ENCODE data around the gene LIPT1. TPM values are rescaled to one million over a fixed set of nuclear protein-coding genes. Genes with fewer than 3 reads are reported as not detected.

LIPT1 gene
- total RNA-seq, 1 donor from 2014 or later: 3.4 TPM

- no peaks in the 10 kb centered on the region for H3K9me3 ChIP-seq (ENCODE audit: insufficient read depth, low read depth, low read length)
- no peak overlapping the region for H3K9ac ChIP-seq (ENCODE audit: low read length)
- H3K27ac Mint-ChIP-seq (ENCODE audit: unreplicated experiment): no peak overlapping the region
- H3K4me1 Mint-ChIP-seq (ENCODE audit: low read depth, unreplicated experiment): peaks cover 3% of the 10 kb centered on the region
- TF ChIP-seq, protein P1, sequence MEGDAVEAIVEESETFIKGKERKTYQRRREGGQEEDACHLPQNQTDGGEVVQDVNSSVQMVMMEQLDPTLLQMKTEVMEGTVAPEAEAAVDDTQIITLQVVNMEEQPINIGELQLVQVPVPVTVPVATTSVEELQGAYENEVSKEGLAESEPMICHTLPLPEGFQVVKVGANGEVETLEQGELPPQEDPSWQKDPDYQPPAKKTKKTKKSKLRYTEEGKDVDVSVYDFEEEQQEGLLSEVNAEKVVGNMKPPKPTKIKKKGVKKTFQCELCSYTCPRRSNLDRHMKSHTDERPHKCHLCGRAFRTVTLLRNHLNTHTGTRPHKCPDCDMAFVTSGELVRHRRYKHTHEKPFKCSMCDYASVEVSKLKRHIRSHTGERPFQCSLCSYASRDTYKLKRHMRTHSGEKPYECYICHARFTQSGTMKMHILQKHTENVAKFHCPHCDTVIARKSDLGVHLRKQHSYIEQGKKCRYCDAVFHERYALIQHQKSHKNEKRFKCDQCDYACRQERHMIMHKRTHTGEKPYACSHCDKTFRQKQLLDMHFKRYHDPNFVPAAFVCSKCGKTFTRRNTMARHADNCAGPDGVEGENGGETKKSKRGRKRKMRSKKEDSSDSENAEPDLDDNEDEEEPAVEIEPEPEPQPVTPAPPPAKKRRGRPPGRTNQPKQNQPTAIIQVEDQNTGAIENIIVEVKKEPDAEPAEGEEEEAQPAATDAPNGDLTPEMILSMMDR (IDR thresholded peaks at IDR 0.05; ENCODE audit: insufficient read depth, low read depth, low read length): no peak
- TF ChIP-seq EZH2 (IDR thresholded peaks at IDR 0.05; ENCODE audit: insufficient read depth, low read length): no peak
- H3K4me1 ChIP-seq (ENCODE audit: insufficient read depth, low read length): no peaks in the 10 kb centered on the region
- no peak overlapping the region for H3K4me2 ChIP-seq (ENCODE audit: low read length)
- H3K36me3 ChIP-seq (ENCODE audit: insufficient read depth, low read length): no peaks in the 10 kb centered on the region
- no peaks in the 10 kb centered on the region for H3K9me3 Mint-ChIP-seq (ENCODE audit: unreplicated experiment)
- H3K27ac ChIP-seq (ENCODE audit: low read depth, low read length): no peak overlapping the region
- FAIRE-seq (no peak), DNase-seq (ENCODE audit: low read depth) (no peak)
- H3K4me3 ChIP-seq (ENCODE audit: insufficient read depth, low read depth, low read length): no peak overlapping the region
- no peaks in the 10 kb centered on the region for H3K36me3 Mint-ChIP-seq (ENCODE audit: low read depth, unreplicated experiment)
- no peaks in the 10 kb centered on the region for H4K20me1 ChIP-seq (ENCODE audit: insufficient read depth, low read length)
- no peaks in the 10 kb centered on the region for H3K27me3 Mint-ChIP-seq (ENCODE audit: low read depth, unreplicated experiment)
- H2AFZ ChIP-seq (ENCODE audit: low read depth, low read length): no peak overlapping the region
- H3K79me2 ChIP-seq (ENCODE audit: insufficient read depth, low read length): no peaks in the 10 kb centered on the region
- H3K27me3 ChIP-seq (ENCODE audit: insufficient read depth, low read length): no peaks in the 10 kb centered on the region
- H3K4me3 Mint-ChIP-seq (ENCODE audit: unreplicated experiment): no peak overlapping the region
Measured at GRCh38 chr2:99111236-99111635, 43.5 kb upstream of the LIPT1 start.

GRCh38 chr2:99111945-99112344, 42.8 kb upstream of the LIPT1 start:
- no peaks in the 10 kb centered on the region for H3K27me3 ChIP-seq (ENCODE audit: insufficient read depth, low read length)
- no peak overlapping the region for H3K4me3 ChIP-seq (ENCODE audit: insufficient read depth, low read depth, low read length)
- Mint-ChIP-seq H3K27ac (ENCODE audit: unreplicated experiment) (no peak overlapping the region), H3K4me1 (ENCODE audit: low read depth, unreplicated experiment) (peaks cover 3% of the 10 kb centered on the region), H3K27me3 (ENCODE audit: low read depth, unreplicated experiment) (no peaks in the 10 kb centered on the region), H3K4me3 (ENCODE audit: unreplicated experiment) (no peak overlapping the region), H3K9me3 (ENCODE audit: unreplicated experiment) (no peaks in the 10 kb centered on the region), H3K36me3 (ENCODE audit: low read depth, unreplicated experiment) (no peaks in the 10 kb centered on the region)
- H3K36me3 ChIP-seq (ENCODE audit: insufficient read depth, low read length): no peaks in the 10 kb centered on the region
- H3K9me3 ChIP-seq (ENCODE audit: insufficient read depth, low read depth, low read length): no peaks in the 10 kb centered on the region
- H3K27ac ChIP-seq (ENCODE audit: low read depth, low read length): no peak overlapping the region
- TF ChIP-seq, protein P1 (IDR thresholded peaks at IDR 0.05; ENCODE audit: insufficient read depth, low read depth, low read length): no peak
- TF ChIP-seq EZH2 (IDR thresholded peaks at IDR 0.05; ENCODE audit: insufficient read depth, low read length): no peak
- no peak overlapping the region for H2AFZ ChIP-seq (ENCODE audit: low read depth, low read length)
- no peak overlapping the region for H3K9ac ChIP-seq (ENCODE audit: low read length)
- FAIRE-seq: no peak
- H3K4me2 ChIP-seq (ENCODE audit: low read length): no peak overlapping the region
- H4K20me1 ChIP-seq (ENCODE audit: insufficient read depth, low read length): no peaks in the 10 kb centered on the region
- no peaks in the 10 kb centered on the region for H3K4me1 ChIP-seq (ENCODE audit: insufficient read depth, low read length)
- no peaks in the 10 kb centered on the region for H3K79me2 ChIP-seq (ENCODE audit: insufficient read depth, low read length)
- DNase-seq (ENCODE audit: low read depth): no peak

- H3K36me3 Mint-ChIP-seq (ENCODE audit: low read depth, unreplicated experiment): no peaks in the 10 kb centered on the region
- H3K27ac Mint-ChIP-seq (ENCODE audit: unreplicated experiment): no peak overlapping the region
- Histone ChIP-seq H3K27ac (ENCODE audit: low read depth, low read length) (no peak overlapping the region), H3K79me2 (ENCODE audit: insufficient read depth, low read length) (no peaks in the 10 kb centered on the region), H3K4me2 (ENCODE audit: low read length) (no peak overlapping the region), H3K9ac (ENCODE audit: low read length) (no peak overlapping the region), H3K36me3 (ENCODE audit: insufficient read depth, low read length) (no peaks in the 10 kb centered on the region), H4K20me1 (ENCODE audit: insufficient read depth, low read length) (no peaks in the 10 kb centered on the region), H3K4me3 (ENCODE audit: insufficient read depth, low read depth, low read length) (no peak overlapping the region), H3K4me1 (ENCODE audit: insufficient read depth, low read length) (no peaks in the 10 kb centered on the region), H2AFZ (ENCODE audit: low read depth, low read length) (no peak overlapping the region), H3K9me3 (ENCODE audit: insufficient read depth, low read depth, low read length) (no peaks in the 10 kb centered on the region), H3K27me3 (ENCODE audit: insufficient read depth, low read length) (no peaks in the 10 kb centered on the region)
- H3K27me3 Mint-ChIP-seq (ENCODE audit: low read depth, unreplicated experiment): no peaks in the 10 kb centered on the region
- no peak overlapping the region for H3K4me3 Mint-ChIP-seq (ENCODE audit: unreplicated experiment)
- peaks cover 3% of the 10 kb centered on the region for H3K4me1 Mint-ChIP-seq (ENCODE audit: low read depth, unreplicated experiment)
- no peak for DNase-seq (ENCODE audit: low read depth)
- no peaks in the 10 kb centered on the region for H3K9me3 Mint-ChIP-seq (ENCODE audit: unreplicated experiment)
- FAIRE-seq: no peak
- TF ChIP-seq EZH2 (IDR thresholded peaks at IDR 0.05; ENCODE audit: insufficient read depth, low read length): no peak
- TF ChIP-seq, protein P1 (IDR thresholded peaks at IDR 0.05; ENCODE audit: insufficient read depth, low read depth, low read length): no peak
Measured at GRCh38 chr2:99112617-99113016, 42.1 kb upstream of the LIPT1 start.

Measured in astrocyte (in vitro differentiated cells and primary cell).